Hepatocyte (in vitro differentiated cells): Measurements from ENCODE around the gene CTNNBIP1. TPM values are rescaled to one million over a fixed set of nuclear protein-coding genes. Genes with fewer than 3 reads are reported as not detected.
A peak's percentile ranks its signal among the peaks of the same experiment; 100 is the strongest.

Source experiments
- DNase-seq: peaks from one replicate; pipeline ENCODE4 v3.0.0-alpha.2; 2016; ENCODE audit warnings: low spot score
- H2AFZ ChIP-seq: fragments of 200-600 bp; sonication (generic); 2 replicates; pipeline ENCODE4 v1.6.0; 2016; ENCODE audit warnings: antibody characterized with exemption, mild to moderate bottlenecking
- H3K27ac ChIP-seq: fragments of 200-600 bp; sonication (generic); 2 replicates; pipeline ENCODE4 v1.5.1; 2016; ENCODE audit warnings: mild to moderate bottlenecking
- H3K27me3 ChIP-seq: fragments of 200-600 bp; sonication (generic); 2 replicates; pipeline ENCODE4 v1.6.1; 2016
- H3K36me3 ChIP-seq: fragments of 200-600 bp; sonication (generic); replicated peaks from 2 replicates; pipeline ENCODE4 v1.5.1; 2016; ENCODE audit warnings: low read depth; ENCODE audit not compliant: insufficient read depth
- H3K4me1 ChIP-seq: fragments of 200-600 bp; sonication (generic); 2 replicates; pipeline ENCODE4 v1.5.1; 2016; ENCODE audit warnings: mild to moderate bottlenecking, moderate library complexity; ENCODE audit not compliant: insufficient read depth
- H3K4me2 ChIP-seq: fragments of 200-600 bp; sonication (generic); 2 replicates; pipeline ENCODE4 v1.6.0; 2016
- H3K4me3 ChIP-seq: fragments of 200-600 bp; sonication (generic); 2 replicates; pipeline ENCODE4 v1.5.1; 2016; ENCODE audit warnings: mild to moderate bottlenecking
- H3K79me2 ChIP-seq: fragments of 200-600 bp; sonication (generic); 2 replicates; pipeline ENCODE4 v1.6.0; 2017; ENCODE audit warnings: mild to moderate bottlenecking
- H3K9me2 ChIP-seq: fragments of 200-600 bp; sonication (generic); replicated peaks from 2 replicates; pipeline ENCODE4 v1.6.0; 2017; ENCODE audit warnings: mild to moderate bottlenecking; ENCODE audit not compliant: insufficient read depth
- H3K9me3 ChIP-seq: fragments of 200-600 bp; sonication (generic); 2 replicates; pipeline ENCODE4 v1.5.1; 2016; ENCODE audit warnings: low read depth, mild to moderate bottlenecking
- H4K20me1 ChIP-seq: fragments of 200-600 bp; sonication (generic); 2 replicates; pipeline ENCODE4 v1.6.0; 2016; ENCODE audit warnings: mild to moderate bottlenecking; ENCODE audit not compliant: insufficient read depth, poor library complexity, severe bottlenecking
- EZH2 ChIP-seq: fragments of 200-600 bp; sonication (generic); IDR thresholded peaks from 2 replicates; pipeline ENCODE4 v1.6.1; 2016; ENCODE audit warnings: antibody characterized with exemption, mild to moderate bottlenecking, borderline replicate concordance
- EZH2phosphoT487 ChIP-seq: fragments of 200-600 bp; sonication (generic); IDR thresholded peaks from one replicate; pipeline ENCODE4 v1.6.1; 2018; ENCODE audit warnings: antibody characterized with exemption, mild to moderate bottlenecking, low read depth, moderate library complexity; ENCODE audit not compliant: unreplicated experiment, severe bottlenecking
- WGBS: methylation state at CpG from one replicate; pipeline ENCODE4 v1.1.6; 2016; ENCODE audit warnings: low lambda C conversion rate; ENCODE audit errors: missing lambda C conversion rate; 5-methylcytosine and 5-hydroxymethylcytosine counted together
- polyA plus RNA-seq: library from polyadenylated mRNA; unstranded; fragments of >200 nt; fragmentation: Nextera tagmentation; extraction: Ambion mirVana; gene quantifications from 2 replicates; pipeline ENCODE4 v1.2.1, GENCODE V29; 2016
- total RNA-seq: library from RNA; depleted of rRNA; stranded (reverse); fragments of >200 nt; gene quantifications from 2 replicates; pipeline ENCODE4 v1.2.3, GENCODE V29; 2014
- TF ChIP-seq, protein P1 (sequence below): fragments of 200-600 bp; sonication (generic); IDR thresholded peaks from 2 replicates; pipeline ENCODE4 v1.5.1; 2016; ENCODE audit warnings: antibody characterized with exemption, mild to moderate bottlenecking; ENCODE audit not compliant: poor library complexity

The CTNNBIP1 gene
- total and polyA plus RNA-seq, 2 experiments from 2014 or later = 25.2 to 49.8 TPM

DNA sequence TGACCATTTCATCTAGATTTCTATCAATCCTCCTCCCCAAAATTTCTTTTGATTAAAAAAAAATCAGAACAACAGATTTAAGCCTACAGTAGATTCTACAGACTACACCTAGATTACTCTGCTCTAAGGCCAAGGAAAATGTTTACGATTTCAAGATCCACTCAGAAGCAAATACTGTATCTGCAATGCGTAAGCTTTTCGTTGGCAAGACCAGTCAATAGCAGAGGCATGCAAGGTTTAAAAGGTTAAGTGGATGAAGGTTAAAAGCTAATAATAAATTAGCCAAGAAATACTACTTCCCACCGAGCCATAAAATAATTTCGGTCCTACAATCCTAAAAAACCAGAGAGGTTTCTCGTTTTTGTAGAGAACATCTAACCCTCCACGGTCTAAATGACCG lies 87.6 kb downstream of the CTNNBIP1 start:
- 4% methylated on average over 8 of the region's 8 CpGs for WGBS
- H3K4me3 ChIP-seq = peak overlapping the region; percentile 59
- H2AFZ ChIP-seq = no peak overlapping the region
- H3K9me2 ChIP-seq = no peaks in the 10 kb centered on the region
- H3K79me2 ChIP-seq = peaks cover 56% of the 10 kb centered on the region
- H3K4me2 ChIP-seq = peak overlapping the region; percentile 90
- H4K20me1 ChIP-seq = peaks cover 16% of the 10 kb centered on the region
- H3K27me3 ChIP-seq = no peaks in the 10 kb centered on the region
- no peak for DNase-seq
- H3K27ac ChIP-seq = no peak overlapping the region
- TF ChIP-seq, protein P1, sequence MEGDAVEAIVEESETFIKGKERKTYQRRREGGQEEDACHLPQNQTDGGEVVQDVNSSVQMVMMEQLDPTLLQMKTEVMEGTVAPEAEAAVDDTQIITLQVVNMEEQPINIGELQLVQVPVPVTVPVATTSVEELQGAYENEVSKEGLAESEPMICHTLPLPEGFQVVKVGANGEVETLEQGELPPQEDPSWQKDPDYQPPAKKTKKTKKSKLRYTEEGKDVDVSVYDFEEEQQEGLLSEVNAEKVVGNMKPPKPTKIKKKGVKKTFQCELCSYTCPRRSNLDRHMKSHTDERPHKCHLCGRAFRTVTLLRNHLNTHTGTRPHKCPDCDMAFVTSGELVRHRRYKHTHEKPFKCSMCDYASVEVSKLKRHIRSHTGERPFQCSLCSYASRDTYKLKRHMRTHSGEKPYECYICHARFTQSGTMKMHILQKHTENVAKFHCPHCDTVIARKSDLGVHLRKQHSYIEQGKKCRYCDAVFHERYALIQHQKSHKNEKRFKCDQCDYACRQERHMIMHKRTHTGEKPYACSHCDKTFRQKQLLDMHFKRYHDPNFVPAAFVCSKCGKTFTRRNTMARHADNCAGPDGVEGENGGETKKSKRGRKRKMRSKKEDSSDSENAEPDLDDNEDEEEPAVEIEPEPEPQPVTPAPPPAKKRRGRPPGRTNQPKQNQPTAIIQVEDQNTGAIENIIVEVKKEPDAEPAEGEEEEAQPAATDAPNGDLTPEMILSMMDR = no peak
- no peak for TF ChIP-seq EZH2phosphoT487
- no peak for TF ChIP-seq EZH2
- no peaks in the 10 kb centered on the region for H3K9me3 ChIP-seq
- H3K4me1 ChIP-seq = peaks cover 8% of the 10 kb centered on the region
- no peaks in the 10 kb centered on the region for H3K36me3 ChIP-seq

DNA sequence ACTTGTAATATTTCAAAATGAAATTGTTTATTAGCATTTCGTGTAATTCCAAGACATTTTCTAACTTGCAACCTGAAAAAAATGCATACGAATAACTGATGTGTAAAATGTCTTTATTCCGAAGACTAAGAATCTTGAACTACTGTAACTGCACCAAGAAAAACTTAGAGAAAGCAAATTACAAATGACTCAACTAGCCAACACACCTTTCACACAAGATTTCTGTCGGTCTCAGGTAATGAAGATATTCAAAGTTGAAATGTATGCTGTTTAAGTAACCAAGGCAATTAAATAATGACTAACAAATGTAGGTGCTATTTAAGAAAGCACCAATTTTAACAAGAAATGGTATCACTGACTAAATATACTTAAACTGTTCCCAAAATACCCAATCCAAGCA lies 88.4 kb downstream of the CTNNBIP1 start:
- H3K4me1 ChIP-seq = peaks cover 8% of the 10 kb centered on the region
- peaks cover 16% of the 10 kb centered on the region for H4K20me1 ChIP-seq
- H2AFZ ChIP-seq = no peak overlapping the region

DNA sequence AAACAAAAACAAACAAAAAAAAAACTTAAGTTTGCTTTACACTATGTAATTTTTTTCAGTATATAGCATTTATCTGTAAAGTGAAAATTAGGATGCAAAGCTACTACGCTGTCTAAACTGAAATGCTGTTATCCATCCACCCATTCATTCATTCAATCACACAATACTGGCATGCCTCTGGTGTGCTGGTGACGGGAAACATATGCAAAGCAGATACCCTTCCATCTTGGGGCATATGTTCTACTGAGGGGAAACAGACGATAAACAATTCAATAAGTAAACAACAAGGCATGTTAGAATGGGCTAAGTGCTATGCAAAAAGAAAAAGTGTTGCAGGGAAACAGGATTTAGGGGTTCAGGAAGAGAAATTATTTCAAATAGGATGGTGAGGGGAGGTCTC lies 89.5 kb downstream of the CTNNBIP1 start:
- no peak for DNase-seq
- H3K9me2 ChIP-seq = no peaks in the 10 kb centered on the region
- no peaks in the 10 kb centered on the region for H3K9me3 ChIP-seq
- no peak overlapping the region for H3K4me3 ChIP-seq
- peaks cover 14% of the 10 kb centered on the region for H3K4me1 ChIP-seq
- H3K27ac ChIP-seq = no peak overlapping the region
- no peak overlapping the region for H3K4me2 ChIP-seq
- H4K20me1 ChIP-seq = peaks cover 19% of the 10 kb centered on the region
- H3K79me2 ChIP-seq = peaks cover 74% of the 10 kb centered on the region
- no peaks in the 10 kb centered on the region for H3K27me3 ChIP-seq
- no peak overlapping the region for H2AFZ ChIP-seq
- H3K36me3 ChIP-seq = no peaks in the 10 kb centered on the region
- TF ChIP-seq, protein P1 = no peak
- TF ChIP-seq EZH2 (no peak), EZH2phosphoT487 (no peak)
- WGBS = 81% methylated on average over 3 of the region's 3 CpGs

More for the DNA sequence above, 88.4 kb downstream of the CTNNBIP1 start:
- Histone ChIP-seq H3K79me2 (peaks cover 64% of the 10 kb centered on the region), H3K4me3 (no peak overlapping the region), H3K36me3 (no peaks in the 10 kb centered on the region), H3K4me2 (peak overlapping the region; percentile 90), H3K9me2 (no peaks in the 10 kb centered on the region), H3K27ac (no peak overlapping the region), H3K27me3 (no peaks in the 10 kb centered on the region), H3K9me3 (no peaks in the 10 kb centered on the region)
- TF ChIP-seq EZH2phosphoT487 = no peak
- TF ChIP-seq EZH2 = no peak
- TF ChIP-seq, protein P1 = no peak
- WGBS = 83% methylated on average over 4 of the region's 4 CpGs
- DNase-seq = no peak

DNA sequence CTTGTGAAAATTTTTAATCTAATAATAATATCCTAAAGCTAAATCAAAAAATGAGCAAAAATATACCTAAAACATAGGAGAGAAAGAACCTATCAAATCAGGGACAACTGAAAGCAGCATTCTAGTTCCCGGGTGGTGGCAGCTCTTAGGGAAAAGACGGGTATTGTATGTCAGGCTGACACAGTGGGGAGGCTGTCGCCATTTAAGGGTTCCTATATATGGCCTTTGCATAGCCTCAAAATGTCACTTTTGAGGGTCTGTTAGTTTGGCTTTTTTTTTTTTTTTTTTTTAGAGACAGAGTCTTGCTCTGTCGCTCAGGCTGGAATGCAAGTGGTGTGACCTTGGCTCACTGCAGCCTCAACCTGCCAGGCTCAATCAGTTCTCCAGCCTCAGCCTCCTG lies 92.3 kb downstream of the CTNNBIP1 start:
- Histone ChIP-seq H3K27ac (no peak overlapping the region), H3K79me2 (peaks cover 97% of the 10 kb centered on the region), H3K9me3 (no peaks in the 10 kb centered on the region), H2AFZ (no peak overlapping the region), H4K20me1 (peaks cover 19% of the 10 kb centered on the region), H3K27me3 (no peaks in the 10 kb centered on the region), H3K4me2 (no peak overlapping the region), H3K4me3 (no peak overlapping the region), H3K36me3 (no peaks in the 10 kb centered on the region), H3K4me1 (peaks cover 14% of the 10 kb centered on the region), H3K9me2 (no peaks in the 10 kb centered on the region)
- WGBS = 91% methylated on average over 3 of the region's 4 CpGs
- DNase-seq = no peak
- TF ChIP-seq EZH2 = no peak
- TF ChIP-seq EZH2phosphoT487 = no peak
- TF ChIP-seq, protein P1 = no peak
